ENCODE data around the gene CAMSAP1. TPM values are rescaled to one million over a fixed set of nuclear protein-coding genes. Genes with fewer than 3 reads are reported as not detected.

CAMSAP1 gene
- total and polyA plus RNA-seq, 11 donors = 10.9 to 38.3 (median 19.9) TPM

DNA sequence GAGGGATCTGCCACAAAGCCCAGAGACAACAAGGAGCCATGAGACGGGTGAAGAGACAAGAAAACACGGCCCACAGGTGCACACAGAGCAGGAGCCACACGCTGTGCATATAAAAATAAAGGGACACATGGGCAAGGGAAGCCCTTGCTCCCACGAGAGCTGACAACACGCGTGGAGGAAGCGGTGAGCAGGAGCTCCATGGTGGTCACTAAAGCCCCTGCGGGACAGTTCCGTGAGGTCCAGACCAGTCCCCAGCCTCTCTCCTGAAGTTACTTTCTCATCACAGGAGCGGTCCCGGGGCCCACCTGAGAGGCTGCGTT, 90.7 kb downstream of the CAMSAP1 start:
- DNase-seq (peak in 1 of 5 donors; percentile 2), ATAC-seq (no peak)
- Histone ChIP-seq H3K4me1 (peaks cover 0 to 3% (median 0%) of the 10 kb centered on the region in 12 donors), H3K36me3 (peaks cover 0 to 98% (median 92%) of the 10 kb centered on the region in 9 donors), H3K27ac (no peak overlapping the region), H3K9me3 (no peaks in the 10 kb centered on the region), H3K4me3 (no peak overlapping the region), H3K27me3 (no peaks in the 10 kb centered on the region)
- TF ChIP-seq POLR2A (IDR thresholded peaks at IDR 0.05) = no peak
- TF ChIP-seq, protein P1, sequence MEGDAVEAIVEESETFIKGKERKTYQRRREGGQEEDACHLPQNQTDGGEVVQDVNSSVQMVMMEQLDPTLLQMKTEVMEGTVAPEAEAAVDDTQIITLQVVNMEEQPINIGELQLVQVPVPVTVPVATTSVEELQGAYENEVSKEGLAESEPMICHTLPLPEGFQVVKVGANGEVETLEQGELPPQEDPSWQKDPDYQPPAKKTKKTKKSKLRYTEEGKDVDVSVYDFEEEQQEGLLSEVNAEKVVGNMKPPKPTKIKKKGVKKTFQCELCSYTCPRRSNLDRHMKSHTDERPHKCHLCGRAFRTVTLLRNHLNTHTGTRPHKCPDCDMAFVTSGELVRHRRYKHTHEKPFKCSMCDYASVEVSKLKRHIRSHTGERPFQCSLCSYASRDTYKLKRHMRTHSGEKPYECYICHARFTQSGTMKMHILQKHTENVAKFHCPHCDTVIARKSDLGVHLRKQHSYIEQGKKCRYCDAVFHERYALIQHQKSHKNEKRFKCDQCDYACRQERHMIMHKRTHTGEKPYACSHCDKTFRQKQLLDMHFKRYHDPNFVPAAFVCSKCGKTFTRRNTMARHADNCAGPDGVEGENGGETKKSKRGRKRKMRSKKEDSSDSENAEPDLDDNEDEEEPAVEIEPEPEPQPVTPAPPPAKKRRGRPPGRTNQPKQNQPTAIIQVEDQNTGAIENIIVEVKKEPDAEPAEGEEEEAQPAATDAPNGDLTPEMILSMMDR (IDR thresholded peaks at IDR 0.05) = no peak
- intact Hi-C loops (cut with DNase I) = no loop called here
- WGBS, 4 donors = 82 to 90% (median 86%) methylated on average over 12 of the region's 12 CpGs

DNA sequence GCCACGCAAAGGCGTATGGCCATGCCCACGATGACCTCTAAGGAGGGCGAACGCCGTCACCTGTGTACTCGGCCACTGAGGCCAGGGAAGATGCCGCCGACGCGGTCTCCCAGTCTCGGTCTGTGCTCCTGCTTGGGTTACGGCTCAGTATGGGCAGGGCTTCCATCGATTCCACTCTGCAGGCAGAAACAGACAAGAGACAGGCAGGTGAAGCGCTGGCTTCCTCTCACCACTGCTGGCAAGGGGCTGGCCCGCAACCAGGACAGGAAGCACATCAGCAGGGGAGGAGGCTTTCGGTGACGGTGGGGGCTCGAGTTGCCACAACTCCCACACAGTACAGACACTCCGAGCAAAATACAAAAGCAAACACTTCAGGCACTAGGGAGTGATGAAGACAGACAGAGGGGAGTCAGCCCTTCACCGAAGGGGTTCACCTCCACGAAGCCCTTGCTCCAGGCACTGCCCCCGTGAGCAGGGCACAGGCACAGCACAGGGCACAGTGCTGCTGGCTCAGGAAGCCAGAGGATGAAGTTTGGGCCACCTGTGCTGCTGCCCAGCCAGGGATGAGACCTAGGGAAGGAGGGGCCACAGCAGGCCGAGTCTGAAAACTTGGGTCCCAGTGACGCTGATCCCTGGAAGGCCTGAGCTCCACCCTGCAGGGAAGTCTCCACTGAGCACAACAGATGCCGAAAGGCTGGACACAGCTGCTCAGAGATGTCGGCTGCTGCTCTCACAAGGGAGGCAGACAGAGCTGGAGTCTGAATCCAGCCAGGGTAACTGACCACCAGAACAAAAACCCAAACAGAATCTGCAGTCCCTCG, 91.3 kb downstream of the CAMSAP1 start:
- Histone ChIP-seq H3K36me3 (peaks cover 0 to 98% (median 92%) of the 10 kb centered on the region in 9 donors), H3K9me3 (no peaks in the 10 kb centered on the region), H3K4me1 (peaks cover 0 to 3% (median 0%) of the 10 kb centered on the region in 12 donors), H3K4me3 (no peak overlapping the region), H3K27me3 (no peaks in the 10 kb centered on the region), H3K27ac (no peak overlapping the region)
- TF ChIP-seq, protein P1 (IDR thresholded peaks at IDR 0.05) = no peak
- no peak for TF ChIP-seq POLR2A (IDR thresholded peaks at IDR 0.05)
- intact Hi-C loops (cut with DNase I) = no loop called here
- DNase-seq (peak in 2 of 5 donors; percentile 33 to 58), ATAC-seq (peak in 2 of 4 donors; percentile 62 to 68)
- WGBS, 4 donors = 84 to 88% (median 85%) methylated on average over 27 to 28 of the region's 28 CpGs

DNA sequence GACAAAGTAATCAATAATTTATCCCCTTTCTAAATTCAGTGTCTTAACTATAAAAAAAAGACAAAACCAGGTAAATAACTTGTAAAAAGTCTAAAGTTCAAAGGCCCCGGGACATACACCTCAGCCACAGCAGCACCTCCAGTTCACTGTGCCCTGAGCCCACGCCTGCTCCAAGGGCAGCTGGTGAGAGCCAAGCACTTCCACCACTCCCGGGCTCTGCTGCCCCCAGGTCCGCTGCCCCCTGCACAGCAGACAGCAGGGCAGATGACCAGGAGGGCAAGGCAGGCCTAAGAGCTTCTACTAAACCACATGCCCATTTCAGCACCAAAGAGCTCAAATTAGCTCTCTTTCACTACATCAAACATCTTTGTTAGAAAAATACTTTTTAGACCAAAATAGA, 91.9 kb downstream of the CAMSAP1 start:
- DNase-seq (peak in 1 of 5 donors; percentile 5), ATAC-seq (no peak)
- Histone ChIP-seq H3K36me3 (peaks cover 0 to 98% (median 92%) of the 10 kb centered on the region in 9 donors), H3K4me1 (peaks cover 0 to 3% (median 0%) of the 10 kb centered on the region in 12 donors), H3K4me3 (no peak overlapping the region), H3K9me3 (no peaks in the 10 kb centered on the region), H3K27ac (no peak overlapping the region), H3K27me3 (no peaks in the 10 kb centered on the region)
- TF ChIP-seq, protein P1 (IDR thresholded peaks at IDR 0.05) = no peak
- TF ChIP-seq POLR2A (IDR thresholded peaks at IDR 0.05) = no peak
- intact Hi-C loops (cut with DNase I) = no loop called here
- WGBS, 4 donors = 93 to 97% (median 94%) methylated on average over 4 of the region's 4 CpGs

DNA sequence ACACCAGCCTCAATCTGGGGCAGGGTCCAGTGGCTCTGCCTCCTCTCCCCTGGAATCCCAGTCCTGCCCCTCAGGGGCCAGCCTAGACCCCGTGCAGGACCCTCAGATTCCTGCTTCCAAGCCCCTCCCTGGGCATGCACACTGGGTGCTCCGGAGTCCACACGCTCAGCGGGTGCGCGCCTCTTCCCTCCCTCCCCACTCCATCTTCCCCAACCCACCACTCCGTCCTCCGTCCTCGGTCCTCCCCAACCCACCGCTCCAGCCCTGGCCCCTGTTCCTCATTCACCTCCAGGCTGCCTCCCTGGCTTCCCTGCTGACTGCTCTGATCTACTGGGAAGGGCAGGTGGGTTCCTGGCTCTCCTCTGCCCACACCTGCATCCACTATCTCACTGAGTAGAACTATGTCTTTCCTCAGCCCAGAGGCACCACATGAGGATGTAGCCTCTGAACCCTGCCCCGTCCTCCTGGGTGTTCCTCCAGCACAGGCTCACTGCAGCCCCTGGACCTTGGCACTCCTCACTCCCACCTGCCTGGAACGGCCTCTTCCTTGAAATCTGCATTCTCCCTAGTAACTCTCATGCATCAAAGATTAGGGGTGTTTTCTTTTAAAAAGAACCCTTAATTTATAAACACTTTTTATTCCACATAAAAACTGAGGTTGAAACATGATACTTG, 92.8 kb downstream of the CAMSAP1 start:
- peak in 1 of 5 donors; percentile 3 for DNase-seq
- ATAC-seq = no peak
- no peak overlapping the region for H3K27ac ChIP-seq
- TF ChIP-seq, protein P1 (IDR thresholded peaks at IDR 0.05) = no peak
- TF ChIP-seq POLR2A (IDR thresholded peaks at IDR 0.05) = no peak
- peaks cover 0 to 3% (median 0%) of the 10 kb centered on the region in 12 donors for H3K4me1 ChIP-seq
- H3K9me3 ChIP-seq = no peaks in the 10 kb centered on the region
- 94 to 96% (median 95%) methylated on average over 12 of the region's 12 CpGs for WGBS, 4 donors
- no peaks in the 10 kb centered on the region for H3K27me3 ChIP-seq
- peaks cover 0 to 98% (median 93%) of the 10 kb centered on the region in 9 donors for H3K36me3 ChIP-seq
- intact Hi-C loops (cut with DNase I) = no loop called here
- no peak overlapping the region for H3K4me3 ChIP-seq
